B cell (primary cell): Measurements from ENCODE around the gene GPRC5B. TPM values are rescaled to one million over a fixed set of nuclear protein-coding genes. Genes with fewer than 3 reads are reported as not detected.

Experiments
- ATAC-seq: fragments of 200-7000 bp; cut with Tn5 transposase; one replicate; pipeline ENCODE4 v1.10.0; 2021; ENCODE audit warnings: low read depth, mild to moderate bottlenecking, moderate number of reproducible peaks, moderate library complexity
- CTCF ChIA-PET: fragments of 350-600 bp; sonication (Branson Sonifier 250); formaldehyde crosslinking; loops from one replicate; lab custom pipeline; 2021; ENCODE audit warnings: antibody characterized with exemption, inconsistent platforms; lab: Charles Lee
- POLR2A ChIA-PET: fragments of 350-600 bp; sonication (Branson Sonifier 250); formaldehyde crosslinking; loops from one replicate; lab custom pipeline; 2021; ENCODE audit warnings: antibody characterized with exemption; lab: Charles Lee
- DNase-seq: peaks from one replicate; pipeline ENCODE4 v3.0.0; 2013
- H2AFZ ChIP-seq: 2 replicates; pipeline ENCODE4 v1.6.1; 2012; ENCODE audit warnings: mild to moderate bottlenecking, low read depth, low read length; ENCODE audit not compliant: insufficient read depth, poor library complexity, severe bottlenecking
- H3K27ac ChIP-seq, 2 donors: 1 replicate in 1 of 2; 2 replicates in 1 of 2; pipeline ENCODE4 v1.5.1; 2012 to 2013; ENCODE audit warnings: low read length in 2 of 2, mild to moderate bottlenecking in 2 of 2, moderate library complexity in 1 of 2
- H3K27me3 ChIP-seq, 4 experiments: fragments of 200-600 bp in 1 of 4; sonication (generic) in 1 of 4; replicated peaks in 1 of 4; 1 replicate in 2 of 4; 2 replicates in 2 of 4; pipeline versions ENCODE4 v1.6.1 to v1.7.0; 2013 to 2016; ENCODE audit warnings: low read length in 3 of 4, mild to moderate bottlenecking in 2 of 4, mixed read lengths in 1 of 4, moderate library complexity in 1 of 4; ENCODE audit not compliant: insufficient read depth in 4 of 4, control insufficient read depth in 3 of 4; ENCODE audit errors: control extremely low read depth in 1 of 4
- H3K36me3 ChIP-seq, 2 experiments: replicated peaks in 1 of 2; 1 replicate in 1 of 2; 2 replicates in 1 of 2; pipeline versions ENCODE4 v1.6.1 to v1.7.1; 2013; ENCODE audit warnings: low read length in 1 of 2; ENCODE audit not compliant: insufficient read depth in 2 of 2, control insufficient read depth in 1 of 2; ENCODE audit errors: control extremely low read depth in 1 of 2, extremely low read depth in 1 of 2
- H3K4me1 ChIP-seq, 2 donors: fragments of 200-600 bp in 1 of 2; sonication (generic) in 1 of 2; 1 replicate in 1 of 2; 2 replicates in 1 of 2; pipeline versions ENCODE4 v1.5.1 to v1.6.1; 2013 to 2017; ENCODE audit warnings: low read length in 2 of 2; ENCODE audit not compliant: control insufficient read depth in 2 of 2, insufficient read depth in 2 of 2
- H3K4me2 ChIP-seq: replicated peaks from 2 replicates; pipeline ENCODE3; 2012; ENCODE audit warnings: mild to moderate bottlenecking, low read depth, low read length; ENCODE audit not compliant: poor library complexity, severe bottlenecking
- H3K4me3 ChIP-seq, 5 experiments: fragments of 200-600 bp in 1 of 5; sonication (generic) in 1 of 5; 1 replicate in 3 of 5; 2 replicates in 2 of 5; pipeline versions ENCODE4 v1.5.1 to v1.7.0; 2011 to 2016; ENCODE audit warnings: low read length in 4 of 5, mild to moderate bottlenecking in 4 of 5, low read depth in 2 of 5, control low read depth in 1 of 5, moderate library complexity in 1 of 5; ENCODE audit not compliant: insufficient read depth in 1 of 5; ENCODE audit errors: control extremely low read depth in 1 of 5, extremely low read depth in 1 of 5
- H3K79me2 ChIP-seq: fragments of 200-600 bp; sonication (generic); one replicate; pipeline ENCODE4 v1.6.0; 2016; ENCODE audit warnings: low read length; ENCODE audit not compliant: control insufficient read depth, insufficient read depth
- H3K9ac ChIP-seq: fragments of 200-600 bp; sonication (generic); 2 replicates; pipeline ENCODE4 v1.6.1; 2017; ENCODE audit warnings: mild to moderate bottlenecking, low read length, moderate library complexity
- H3K9me3 ChIP-seq, 3 donors: one replicate each; pipeline versions ENCODE4 v1.6.1 to v1.7.1; 2013; ENCODE audit warnings: low read length in 2 of 3; ENCODE audit not compliant: control insufficient read depth in 2 of 3, insufficient read depth in 1 of 3; ENCODE audit errors: control extremely low read depth in 1 of 3
- H4K20me1 ChIP-seq: 2 replicates; pipeline ENCODE4 v1.6.0; 2012; ENCODE audit warnings: mild to moderate bottlenecking, low read length; ENCODE audit not compliant: insufficient read depth, control insufficient read depth, poor library complexity, severe bottlenecking
- H3K27ac Mint-ChIP-seq: one replicate; pipeline ENCODE4 v1.8.0; 2021; ENCODE audit warnings: mixed read lengths
- H3K27me3 Mint-ChIP-seq: one replicate; pipeline ENCODE4 v1.8.0; 2021; ENCODE audit warnings: mixed read lengths
- H3K4me1 Mint-ChIP-seq: one replicate; pipeline ENCODE4 v1.8.0; 2021; ENCODE audit warnings: mixed read lengths
- H3K4me3 Mint-ChIP-seq: one replicate; pipeline ENCODE4 v1.8.0; 2021; ENCODE audit warnings: mixed read lengths
- H3K9me3 Mint-ChIP-seq: one replicate; pipeline ENCODE4 v1.8.0; 2022; ENCODE audit warnings: mixed read lengths; ENCODE audit not compliant: insufficient read depth
- CTCF ChIP-seq: fragments of 200-600 bp; IDR thresholded peaks from one replicate; pipeline ENCODE4 v1.8.0; 2022; ENCODE audit warnings: antibody characterized with exemption, mild to moderate bottlenecking
- EZH2 ChIP-seq: IDR thresholded peaks from 2 replicates; pipeline ENCODE4 v1.6.1; 2012; ENCODE audit warnings: borderline replicate concordance, low read depth, mild to moderate bottlenecking, moderate library complexity, low read length; ENCODE audit not compliant: insufficient read depth, poor library complexity, severe bottlenecking
- WGBS: methylation state at CpG from one replicate; pipeline ENCODE4 v1.1.5; 2013; ENCODE audit warnings: missing lambda C conversion rate; ENCODE audit not compliant: insufficient coverage; 5-methylcytosine and 5-hydroxymethylcytosine counted together
- intact Hi-C: fragments of 100-400 bp; cut with micrococcal nuclease; formaldehyde crosslinking; loops from one replicate; pipeline ENCODE4 v1.10.0; 2022
- polyA plus RNA-seq: library from polyadenylated mRNA; depleted of rRNA; stranded (reverse); fragments of >200 nt; gene quantifications from 2 replicates; pipeline ENCODE4 v1.2.3, GENCODE V29; 2012
- total RNA-seq, 2 donors: library from RNA; stranded (reverse); fragments of 120-200 nt in 1 of 2; gene quantifications; 1 replicate in 1 of 2; 2 replicates in 1 of 2; pipeline versions ENCODE4 v1.2.3 to v1.2.4, GENCODE V29; 2013 to 2022

Gene GPRC5B
- total and polyA plus RNA-seq, 2 donors (not counting 1 experiment from before 2014, with no cell fraction given), result not detected

DNA sequence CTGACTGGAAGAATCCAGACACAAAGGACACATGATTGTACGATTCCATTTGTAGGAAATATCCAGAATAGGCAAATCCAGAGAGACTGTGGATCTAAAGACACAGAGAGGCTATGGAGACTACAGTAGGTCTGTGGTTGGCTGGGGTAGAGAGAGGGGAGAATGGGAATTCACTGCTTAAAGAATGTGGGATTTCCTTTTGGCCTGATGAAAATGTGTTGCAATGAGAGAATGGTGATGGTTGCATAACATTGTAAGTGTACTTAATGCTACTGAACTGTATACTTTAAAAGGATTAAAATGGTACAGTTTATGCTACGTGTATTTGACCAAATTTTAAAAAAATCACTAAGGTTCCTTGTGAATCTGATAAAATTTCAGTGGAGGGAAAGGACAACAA, 62.1 kb downstream of the GPRC5B start:
- DNase-seq, result no peak
- 100% methylated on average over 1 of the region's 2 CpGs for WGBS
- Histone ChIP-seq H3K27me3 (no peaks in the 10 kb centered on the region), H4K20me1 (no peaks in the 10 kb centered on the region), H3K4me2 (no peak overlapping the region), H2AFZ (no peak overlapping the region), H3K79me2 (no peaks in the 10 kb centered on the region), H3K36me3 (no peaks in the 10 kb centered on the region), H3K4me1 (no peaks in the 10 kb centered on the region), H3K9me3 (no peaks in the 10 kb centered on the region), H3K9ac (no peak overlapping the region), H3K4me3 (no peak overlapping the region), H3K27ac (no peak overlapping the region)
- intact Hi-C loops, result no loop called here
- ATAC-seq, result no peak
- H3K27ac Mint-ChIP-seq, result no peak overlapping the region
- no peak for TF ChIP-seq CTCF
- no peak for TF ChIP-seq EZH2
- ChIA-PET POLR2A (no interaction called here), CTCF (no interaction called here)
- H3K27me3 Mint-ChIP-seq, result no peaks in the 10 kb centered on the region
- no peak overlapping the region for H3K4me3 Mint-ChIP-seq
- no peaks in the 10 kb centered on the region for H3K9me3 Mint-ChIP-seq
- no peaks in the 10 kb centered on the region for H3K4me1 Mint-ChIP-seq

GRCh38 chr16:19817875-19818274, 66.8 kb downstream of the GPRC5B start:
- no peak for ATAC-seq
- no peak overlapping the region for H3K4me3 ChIP-seq
- Mint-ChIP-seq H3K9me3 (peaks cover 6% of the 10 kb centered on the region), H3K4me1 (no peaks in the 10 kb centered on the region), H3K27ac (no peak overlapping the region), H3K27me3 (no peaks in the 10 kb centered on the region), H3K4me3 (no peak overlapping the region)
- intact Hi-C loops, result no loop called here
- H3K27ac ChIP-seq, result no peak overlapping the region
- WGBS, result 100% methylated on average over 6 of the region's 7 CpGs
- no peaks in the 10 kb centered on the region for H3K36me3 ChIP-seq
- CTCF ChIA-PET, result no interaction called here
- no peaks in the 10 kb centered on the region for H3K27me3 ChIP-seq
- H3K79me2 ChIP-seq, result no peaks in the 10 kb centered on the region
- H3K9me3 ChIP-seq, result peaks cover 0 to 4% (median under 1%) of the 10 kb centered on the region in 3 donors
- POLR2A ChIA-PET, result no interaction called here
- H4K20me1 ChIP-seq, result no peaks in the 10 kb centered on the region
- no peak for DNase-seq
- no peak overlapping the region for H3K4me2 ChIP-seq
- no peaks in the 10 kb centered on the region for H3K4me1 ChIP-seq
- TF ChIP-seq EZH2 (no peak), CTCF (no peak)
- no peak overlapping the region for H3K9ac ChIP-seq
- no peak overlapping the region for H2AFZ ChIP-seq
